Measurements from ENCODE around the gene CALCOCO2.

DNA sequence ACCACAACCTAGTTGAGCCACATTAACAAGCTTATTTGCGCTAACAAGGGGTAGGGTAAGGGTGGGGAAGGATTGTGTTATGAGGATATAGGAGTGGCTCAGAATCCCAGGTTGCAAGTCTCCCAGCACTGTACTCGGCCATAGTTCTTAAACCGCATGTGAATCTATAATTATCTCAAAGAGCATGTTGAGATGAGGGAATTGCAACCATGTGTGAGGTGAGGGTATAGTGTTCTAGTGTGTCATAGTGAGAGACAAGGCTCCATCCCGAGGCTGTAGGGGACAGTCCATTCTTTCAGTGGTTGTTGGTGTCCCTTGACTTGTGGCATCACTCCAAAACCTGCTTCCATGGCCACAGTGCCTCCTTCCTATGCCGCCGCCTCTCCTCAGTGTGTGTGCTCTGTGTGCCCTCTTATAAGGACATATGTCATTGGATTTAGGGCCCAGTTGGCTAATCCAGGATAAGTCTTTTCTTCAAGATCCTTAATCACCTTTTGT lies 39.0 kb downstream of the CALCOCO2 start:
- no peak for TF ChIP-seq POLR2A (IDR thresholded peaks at IDR 0.05)
- TF ChIP-seq, protein P1, sequence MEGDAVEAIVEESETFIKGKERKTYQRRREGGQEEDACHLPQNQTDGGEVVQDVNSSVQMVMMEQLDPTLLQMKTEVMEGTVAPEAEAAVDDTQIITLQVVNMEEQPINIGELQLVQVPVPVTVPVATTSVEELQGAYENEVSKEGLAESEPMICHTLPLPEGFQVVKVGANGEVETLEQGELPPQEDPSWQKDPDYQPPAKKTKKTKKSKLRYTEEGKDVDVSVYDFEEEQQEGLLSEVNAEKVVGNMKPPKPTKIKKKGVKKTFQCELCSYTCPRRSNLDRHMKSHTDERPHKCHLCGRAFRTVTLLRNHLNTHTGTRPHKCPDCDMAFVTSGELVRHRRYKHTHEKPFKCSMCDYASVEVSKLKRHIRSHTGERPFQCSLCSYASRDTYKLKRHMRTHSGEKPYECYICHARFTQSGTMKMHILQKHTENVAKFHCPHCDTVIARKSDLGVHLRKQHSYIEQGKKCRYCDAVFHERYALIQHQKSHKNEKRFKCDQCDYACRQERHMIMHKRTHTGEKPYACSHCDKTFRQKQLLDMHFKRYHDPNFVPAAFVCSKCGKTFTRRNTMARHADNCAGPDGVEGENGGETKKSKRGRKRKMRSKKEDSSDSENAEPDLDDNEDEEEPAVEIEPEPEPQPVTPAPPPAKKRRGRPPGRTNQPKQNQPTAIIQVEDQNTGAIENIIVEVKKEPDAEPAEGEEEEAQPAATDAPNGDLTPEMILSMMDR (IDR thresholded peaks at IDR 0.05), result no peak

Data from heart left ventricle (tissue), 13 donors.